OCI-LY3 (cell line): ENCODE measurements around the gene IPO4.

Experiments used
- CTCF ChIP-seq: fragments of 200-600, 300-600 bp; sonication (generic); IDR thresholded peaks from 2 replicates; pipeline ENCODE4 v1.5.1; 2014; ENCODE audit warnings: antibody characterized with exemption, low read length, low read depth
- EZH2phosphoT487 ChIP-seq: fragments of 200-600 bp; shearing (Covaris generic); IDR thresholded peaks from 2 replicates; pipeline ENCODE4 v1.6.1; 2018; ENCODE audit warnings: antibody characterized with exemption, mixed run types, low read depth

GRCh38 chr14:24188251-24189058, at the start of gene IPO4:
- TF ChIP-seq CTCF = no peak
- no peak for TF ChIP-seq EZH2phosphoT487
